Dermis blood vessel endothelial cell (primary cell): ENCODE data around the gene RBMS3. TPM values are rescaled to one million over a fixed set of nuclear protein-coding genes. Genes with fewer than 3 reads are reported as not detected.
"Not testable (repeated sequence)": the region's sequence is repeated elsewhere in the genome, so short reads cannot be mapped to it uniquely, and the experiment has no call there.

Experiments
- DNase-seq: peaks from one replicate; pipeline ENCODE4 v3.0.0; 2010
- total RNA-seq: library from RNA; depleted of rRNA; stranded (reverse); fragments of >200 nt; gene quantifications from 2 replicates; pipeline ENCODE4 v1.2.3, GENCODE V29; 2014

RBMS3 gene
- total RNA-seq, 1 donor from 2014 or later: 37.6 TPM

DNA sequence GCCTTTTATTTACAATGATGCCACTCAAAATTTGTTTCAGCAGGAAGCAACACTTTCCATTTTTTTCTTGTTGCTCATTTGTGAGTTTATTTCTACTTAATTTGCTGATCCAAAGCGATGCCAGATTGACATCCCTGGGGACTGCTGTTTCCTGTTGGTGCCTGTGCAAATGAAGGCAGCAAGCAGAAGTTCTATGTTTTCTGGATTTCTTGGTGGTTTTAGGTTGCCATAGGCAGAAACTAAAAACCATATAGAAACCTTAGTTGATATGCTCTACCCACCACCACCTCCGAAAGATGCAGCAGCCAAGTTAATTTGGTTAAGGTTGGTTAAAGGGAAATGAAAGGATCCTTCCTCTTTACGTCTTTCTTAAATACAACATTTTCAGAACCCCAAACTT lies 356.2 kb downstream of the RBMS3 start:
- no peak for DNase-seq

DNA sequence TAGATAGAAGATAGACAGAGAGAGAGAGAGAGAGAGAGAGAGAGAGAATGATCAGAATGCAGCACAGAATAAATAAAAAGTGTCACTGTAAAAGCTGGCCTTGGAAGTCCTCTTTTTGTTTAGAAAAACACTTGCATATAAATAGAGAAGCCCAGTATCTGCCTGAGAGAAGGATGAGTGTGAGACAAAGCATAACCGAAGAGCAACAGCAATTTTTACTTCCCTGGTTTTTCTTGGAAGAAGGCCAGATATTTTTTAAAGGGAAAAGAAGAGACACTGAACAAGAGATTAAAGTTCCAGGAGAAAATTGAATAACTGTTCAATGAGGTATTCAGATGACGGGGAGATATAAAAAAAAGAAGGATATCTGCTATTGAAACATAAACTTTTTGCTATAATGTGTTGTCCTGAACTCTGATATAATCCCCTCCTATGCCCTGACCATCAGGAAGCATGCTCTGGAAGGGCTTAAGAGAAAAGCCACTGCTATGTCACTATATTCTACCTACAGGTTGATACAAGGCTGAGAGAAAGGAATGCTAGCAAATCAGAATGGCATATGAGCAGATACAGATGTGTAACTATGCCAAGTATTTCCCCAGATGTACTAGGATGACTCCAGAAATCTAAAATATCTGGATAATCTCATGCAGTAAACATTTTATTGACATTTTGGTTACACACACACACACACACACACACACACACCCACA lies 358.9 kb downstream of the RBMS3 start:
- no peak for DNase-seq

DNA sequence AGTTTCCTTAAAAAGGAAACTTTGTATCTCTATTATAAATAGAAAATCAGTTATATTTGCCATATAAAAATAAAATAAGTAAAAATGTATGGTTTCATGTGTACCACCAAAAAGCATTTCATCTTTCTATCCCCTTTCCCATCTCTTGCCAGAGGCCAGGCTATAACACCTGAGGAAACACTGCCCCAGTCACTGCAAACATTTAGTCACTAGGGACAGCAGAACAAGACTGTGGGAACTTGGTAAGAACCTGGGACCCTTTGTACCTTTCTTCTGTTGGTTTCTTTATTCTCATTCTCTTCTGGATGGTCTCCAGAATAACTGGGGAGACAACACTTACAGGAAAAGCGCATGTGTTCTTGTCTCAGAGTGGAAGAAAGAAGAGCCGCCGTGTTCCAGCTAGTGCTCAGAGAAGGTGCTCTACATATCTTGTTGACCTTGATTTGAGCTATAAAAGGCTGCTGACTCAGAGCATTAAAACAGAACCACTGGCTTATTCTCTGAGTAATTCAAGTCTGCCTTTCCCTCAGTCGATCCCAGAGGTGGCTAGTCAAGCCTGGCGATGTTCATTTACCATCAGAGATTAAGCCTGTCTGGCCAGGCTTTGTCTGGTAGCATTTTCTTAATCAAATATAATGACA lies 361.6 kb downstream of the RBMS3 start:
- DNase-seq: peak; percentile 15

DNA sequence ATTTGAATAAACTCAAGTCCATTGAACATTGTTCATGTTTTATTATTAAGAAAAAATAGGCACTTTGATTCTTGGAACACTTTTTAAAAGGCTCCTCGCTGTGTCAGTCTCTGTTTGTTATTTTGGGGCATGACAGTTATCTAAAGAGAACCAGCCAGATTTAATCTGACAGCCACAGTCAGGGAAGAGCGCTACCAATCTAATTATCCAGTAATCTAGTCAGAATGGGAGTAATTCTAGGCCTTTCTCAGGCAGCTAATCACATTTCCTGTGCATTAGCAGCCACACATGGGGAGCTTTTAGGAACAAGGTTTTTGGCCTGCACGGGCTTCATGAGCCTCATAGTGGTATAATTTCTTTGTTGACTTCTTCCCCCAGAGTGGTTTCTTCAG lies 362.2 kb downstream of the RBMS3 start:
- DNase-seq: no peak

DNA sequence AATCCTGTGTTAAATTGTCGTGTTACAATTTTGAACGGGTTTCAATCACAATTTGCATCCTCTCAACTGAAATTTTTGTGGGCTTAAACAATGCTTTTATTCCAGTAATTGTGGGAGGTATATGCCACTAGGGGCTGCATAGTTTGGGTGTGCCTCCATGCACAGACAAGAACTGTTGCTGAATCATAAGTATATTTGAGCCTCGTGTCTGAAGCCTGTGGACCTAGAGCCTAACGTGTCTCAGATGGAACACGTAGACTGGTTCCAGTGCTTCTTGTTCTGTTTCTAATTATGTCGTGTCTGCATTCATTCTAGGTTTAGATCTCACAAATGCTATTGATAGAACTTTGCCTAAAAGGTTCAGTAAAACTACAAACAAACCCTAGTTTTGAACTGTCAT lies 363.4 kb downstream of the RBMS3 start:
- no peak for DNase-seq

DNA sequence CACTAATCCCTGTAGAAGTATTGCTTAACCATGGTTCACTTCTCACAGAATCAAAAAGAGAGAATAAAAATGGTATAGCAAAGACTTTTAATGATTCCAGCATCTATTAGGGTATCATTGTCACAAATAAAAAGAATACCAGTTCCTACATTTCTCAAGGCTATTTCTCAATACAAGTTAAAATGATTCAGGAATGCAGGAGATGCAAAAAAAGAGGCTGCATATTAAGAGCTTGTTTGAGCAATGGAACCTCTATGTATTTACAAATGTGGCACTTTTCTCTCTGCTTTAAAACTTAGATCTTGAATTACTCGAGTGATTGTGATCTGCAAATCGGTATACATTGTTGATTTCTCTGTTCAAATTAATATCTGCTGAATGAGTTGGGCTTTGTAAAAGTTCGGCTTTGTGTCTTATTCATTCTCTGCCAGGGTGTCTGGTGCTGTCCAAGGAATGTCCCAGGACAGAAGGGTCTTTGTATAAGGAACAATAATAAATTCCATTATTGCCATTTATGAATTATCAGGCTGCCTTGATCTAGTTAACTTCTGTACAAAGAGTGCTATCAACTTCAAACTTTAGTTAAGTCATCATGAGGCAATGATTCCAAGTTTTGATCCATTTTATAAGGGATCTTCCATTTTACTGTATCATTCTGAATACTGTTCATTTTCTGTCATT lies 364.2 kb downstream of the RBMS3 start:
- no peak for DNase-seq

DNA sequence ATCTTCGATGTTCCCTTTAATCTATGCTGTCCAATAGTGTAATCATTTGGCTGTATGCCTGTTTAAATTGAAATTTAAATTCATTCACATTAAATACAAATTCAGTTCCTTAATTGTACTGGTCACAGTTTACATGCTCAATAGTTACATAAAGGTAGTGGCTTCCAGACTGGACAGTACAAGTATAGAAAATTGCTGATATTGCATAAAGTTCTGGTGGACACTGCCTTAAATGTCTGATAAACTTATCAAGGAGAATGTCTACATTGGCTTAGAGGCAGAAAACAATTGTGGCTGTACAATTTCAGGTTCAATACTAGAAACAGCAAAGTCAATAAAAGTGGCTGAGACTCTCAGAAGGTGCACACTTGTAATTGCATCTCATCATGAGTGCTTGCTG lies 365.2 kb downstream of the RBMS3 start:
- no peak for DNase-seq

DNA sequence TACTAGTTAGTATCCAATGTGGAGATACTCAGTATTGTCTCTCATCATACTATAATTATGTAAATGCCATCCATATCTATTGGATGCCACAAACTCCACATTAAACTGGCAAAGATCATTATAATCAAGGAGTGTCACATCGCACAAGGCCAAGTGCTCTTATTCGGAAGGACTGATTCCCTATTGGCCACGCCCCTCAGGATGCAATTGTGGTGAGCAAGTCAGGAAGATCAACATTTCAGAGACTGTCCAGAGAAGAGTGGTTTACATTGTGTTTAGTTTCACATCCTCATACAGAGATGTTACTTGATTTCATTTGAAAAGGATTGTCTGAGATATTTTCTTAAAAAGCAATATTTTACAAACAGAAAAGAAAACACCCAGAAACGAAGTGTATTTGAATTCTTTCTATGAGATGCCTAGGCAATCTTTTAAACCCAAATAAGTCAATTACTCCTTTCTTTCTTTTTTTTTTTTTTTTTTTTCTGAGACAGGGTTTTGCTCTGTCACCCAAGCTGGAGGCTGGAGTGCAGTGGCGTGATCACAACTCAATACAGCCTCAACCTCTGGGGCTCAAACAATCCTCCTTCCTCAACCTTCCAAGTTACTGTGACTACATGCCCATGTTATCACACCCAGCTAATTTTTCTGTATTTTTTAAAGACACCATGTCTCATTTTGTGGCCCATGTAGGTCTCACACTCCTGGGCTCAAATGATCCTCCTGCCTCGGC lies 369.1 kb downstream of the RBMS3 start:
- peak; percentile 65 for DNase-seq

DNA sequence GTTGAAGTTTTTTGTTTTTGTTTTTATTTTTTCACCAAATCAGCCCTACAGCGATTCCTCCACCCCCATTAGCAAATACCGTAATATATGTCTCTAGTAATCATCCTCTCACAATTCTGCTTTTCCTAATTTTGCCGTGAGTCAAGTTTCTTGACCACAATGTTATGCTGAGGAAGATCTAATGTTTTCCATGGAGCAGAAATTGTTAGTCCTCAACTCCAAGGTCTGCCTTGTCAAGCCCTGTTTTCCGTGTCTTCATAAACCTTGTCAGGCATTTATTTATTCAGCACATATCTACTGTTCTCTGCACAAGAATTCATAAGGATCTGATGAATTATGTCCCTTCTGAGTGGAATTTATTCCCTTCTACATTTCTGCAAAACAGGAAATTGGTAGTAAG lies 372.8 kb downstream of the RBMS3 start:
- DNase-seq: no peak

DNA sequence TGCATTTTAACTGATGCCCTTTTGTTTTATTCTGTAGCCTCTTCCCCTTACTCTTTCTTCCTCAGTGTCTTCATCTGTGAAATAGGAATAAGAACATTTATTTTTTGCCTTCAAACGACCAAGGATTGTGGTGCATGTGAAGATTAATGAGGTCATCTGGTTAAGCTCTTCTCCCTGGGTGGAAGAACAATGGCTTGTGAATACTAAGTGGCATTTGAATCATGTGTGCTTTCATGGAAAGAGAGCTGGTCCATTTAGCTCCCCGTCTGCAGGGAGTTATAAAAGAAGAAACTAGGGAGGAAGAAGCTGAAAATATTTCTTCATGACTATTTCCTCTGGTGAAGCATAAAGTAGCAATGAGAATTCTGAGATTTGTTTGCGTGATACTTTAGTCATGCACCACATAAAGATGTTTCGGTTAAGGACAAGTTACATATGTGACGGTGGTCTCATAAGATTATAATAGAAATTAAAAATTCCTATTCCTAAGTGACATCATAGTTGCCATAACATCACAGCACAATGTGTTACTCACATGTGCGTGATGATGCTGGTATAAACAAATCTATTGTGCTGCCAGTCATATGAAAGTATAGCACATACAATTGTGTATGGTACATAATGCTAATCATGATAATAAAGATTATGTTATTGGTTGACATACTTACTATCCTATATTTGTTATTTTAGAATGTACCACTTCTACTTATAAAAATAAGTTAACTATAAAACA lies 374.3 kb downstream of the RBMS3 start:
- DNase-seq: peak; percentile 11

DNA sequence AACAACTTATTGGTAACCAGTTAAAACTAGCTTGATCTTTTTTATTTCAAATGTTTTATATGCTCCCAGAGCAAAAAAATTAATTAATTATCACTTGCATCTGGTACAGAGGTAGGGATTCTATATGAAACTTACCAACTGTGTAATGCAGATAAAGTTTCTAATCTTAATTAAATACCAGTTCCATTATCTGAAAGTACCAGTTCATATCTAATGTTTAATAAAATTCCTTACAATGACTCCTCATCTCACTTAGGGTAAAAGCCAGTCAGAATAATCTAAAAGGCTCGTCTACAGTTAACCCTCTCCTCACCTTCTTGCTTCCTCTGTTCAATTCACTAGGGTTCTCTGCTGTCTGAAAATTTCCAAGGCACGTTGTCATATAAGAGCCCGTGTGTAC lies 384.8 kb downstream of the RBMS3 start:
- no peak for DNase-seq

DNA sequence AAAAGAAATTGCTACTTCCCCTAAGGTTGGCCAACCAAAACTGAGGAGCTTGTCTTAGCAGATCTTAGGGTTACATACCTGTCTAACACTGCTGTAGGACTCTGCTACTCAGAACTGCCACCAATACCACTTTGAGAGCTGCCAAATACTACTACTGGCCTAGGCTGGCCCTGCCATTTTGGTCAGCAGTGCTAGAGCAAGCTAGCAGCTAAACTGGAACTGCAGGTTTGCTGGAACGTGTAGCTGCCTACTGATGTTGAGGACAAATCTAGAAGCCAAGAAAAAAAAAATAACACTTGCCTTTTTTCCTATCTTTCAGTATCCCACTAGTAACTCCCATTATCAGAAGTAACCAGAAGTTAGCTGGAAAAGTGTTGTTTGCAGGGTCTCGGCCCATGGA lies 387.4 kb downstream of the RBMS3 start:
- DNase-seq: no peak

DNA sequence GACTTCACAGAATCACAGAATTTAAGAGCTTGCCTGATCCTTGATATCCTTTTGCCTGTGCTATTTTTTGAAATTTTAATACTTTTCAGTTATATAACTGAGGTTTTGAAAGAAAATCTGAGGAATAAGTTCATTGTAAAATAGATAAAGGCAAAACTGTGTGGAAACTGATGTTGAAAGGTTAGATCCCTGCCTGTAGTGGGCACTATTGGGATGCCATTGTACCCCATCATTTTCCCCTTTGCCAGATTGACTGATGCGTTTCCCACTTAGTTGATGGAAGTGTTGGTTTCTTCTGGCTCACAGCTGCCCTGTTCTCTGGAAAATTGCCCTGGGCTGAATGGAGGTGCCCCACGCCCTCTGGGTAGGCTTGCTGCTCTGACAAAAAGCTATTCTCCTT lies 387.9 kb downstream of the RBMS3 start:
- DNase-seq: no peak

DNA sequence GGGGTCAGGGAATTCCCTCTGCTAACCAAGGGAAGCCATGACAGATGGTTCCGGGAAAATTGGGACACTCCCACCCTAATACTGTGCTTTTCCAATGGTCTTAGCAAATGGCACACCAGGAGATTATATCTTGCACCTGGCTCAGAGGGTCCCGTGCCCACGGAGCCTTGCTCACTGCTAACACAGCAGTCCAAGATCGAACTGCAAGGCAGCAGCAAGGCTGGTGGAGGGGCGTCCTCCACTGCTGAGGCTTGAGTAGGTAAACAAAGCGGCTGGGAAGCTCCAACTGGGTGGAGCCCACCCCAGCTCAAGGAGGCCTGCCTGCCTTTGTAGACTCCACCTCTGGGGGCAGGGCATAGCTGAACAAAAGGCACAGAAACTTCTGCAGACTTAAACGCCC lies 389.6 kb downstream of the RBMS3 start:
- DNase-seq: not testable (repeated sequence)

DNA sequence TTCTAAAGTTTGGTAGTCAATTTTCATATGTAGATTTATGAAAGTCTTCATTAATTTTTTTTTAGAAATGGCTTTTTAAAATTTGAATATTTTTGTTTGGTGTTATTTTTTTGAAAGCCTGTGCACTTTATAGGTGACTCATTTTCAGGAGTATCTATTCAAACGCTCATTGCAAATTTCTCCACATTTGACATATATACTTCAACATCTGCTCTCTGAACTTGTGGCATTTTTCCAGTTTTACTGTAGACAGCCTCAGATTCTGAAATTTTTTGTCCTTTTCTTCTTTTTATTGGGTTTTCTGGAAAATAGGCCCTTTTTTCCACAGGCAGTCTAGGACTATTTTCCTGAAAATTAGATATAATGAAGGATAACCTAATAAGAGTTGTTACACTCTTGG lies 396.6 kb downstream of the RBMS3 start:
- DNase-seq: no peak

DNA sequence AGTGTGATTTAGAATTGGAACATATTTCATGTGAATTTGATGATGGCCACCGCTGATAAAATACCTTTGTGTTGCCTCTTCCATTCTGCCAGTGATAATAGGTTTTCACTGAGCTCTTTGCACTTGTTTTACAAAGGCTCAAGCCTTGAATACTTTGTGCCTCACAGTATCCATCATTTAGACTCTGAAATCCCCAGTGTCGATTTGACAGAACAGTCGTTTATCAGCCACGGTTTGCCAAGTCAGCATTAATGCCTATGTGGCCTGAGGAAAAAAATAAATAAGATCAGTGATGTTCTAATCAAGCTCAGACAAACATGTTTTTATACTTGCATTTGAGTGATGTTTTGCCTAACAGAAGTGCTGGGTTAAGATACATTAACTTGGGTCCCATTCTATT lies 399.1 kb downstream of the RBMS3 start:
- DNase-seq: no peak

DNA sequence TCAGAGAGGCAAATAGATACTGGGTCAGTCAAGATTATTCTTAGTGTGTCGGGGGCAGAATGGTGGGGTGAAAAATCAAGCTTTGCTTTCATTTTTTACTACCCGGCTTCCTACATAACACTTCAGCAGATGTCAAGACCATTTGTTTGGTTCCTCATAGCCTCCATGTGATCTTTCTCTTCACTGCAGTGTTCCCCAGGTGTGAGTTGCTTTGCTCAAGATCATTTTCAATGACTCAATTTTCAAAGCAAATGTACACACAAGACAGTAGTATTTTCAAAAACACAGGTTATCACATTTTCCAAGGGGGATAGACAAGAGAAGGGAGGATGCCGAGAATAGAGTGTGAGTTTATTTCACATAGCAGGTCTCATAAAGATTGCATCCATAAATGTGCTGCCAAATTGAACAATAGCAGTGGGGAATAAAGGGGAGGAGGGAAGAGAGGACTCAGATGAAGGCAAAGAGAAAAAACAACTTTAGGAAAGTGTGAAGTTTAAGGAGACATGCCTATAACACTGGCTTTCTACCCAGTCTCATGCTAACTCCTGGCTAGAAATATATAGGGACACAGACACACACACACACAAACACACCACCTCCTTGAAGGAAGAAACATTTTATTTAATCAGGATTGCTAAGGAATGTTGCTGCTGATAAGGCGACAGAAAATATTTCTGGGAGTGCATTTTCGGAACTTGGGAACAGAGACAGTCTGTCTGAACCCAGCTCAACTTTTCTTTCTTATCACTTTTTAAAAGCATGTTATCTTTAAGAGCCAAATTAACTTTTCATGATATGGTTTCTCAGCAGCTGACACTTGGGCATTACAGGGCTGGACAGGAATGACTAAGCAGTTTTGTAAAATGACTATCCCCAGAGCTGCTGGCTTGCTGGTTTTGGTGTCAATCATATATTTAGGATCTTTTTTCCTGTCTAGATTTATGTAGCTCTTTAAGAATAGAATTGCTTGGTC lies 402.4 kb downstream of the RBMS3 start:
- peak; percentile 78 for DNase-seq

DNA sequence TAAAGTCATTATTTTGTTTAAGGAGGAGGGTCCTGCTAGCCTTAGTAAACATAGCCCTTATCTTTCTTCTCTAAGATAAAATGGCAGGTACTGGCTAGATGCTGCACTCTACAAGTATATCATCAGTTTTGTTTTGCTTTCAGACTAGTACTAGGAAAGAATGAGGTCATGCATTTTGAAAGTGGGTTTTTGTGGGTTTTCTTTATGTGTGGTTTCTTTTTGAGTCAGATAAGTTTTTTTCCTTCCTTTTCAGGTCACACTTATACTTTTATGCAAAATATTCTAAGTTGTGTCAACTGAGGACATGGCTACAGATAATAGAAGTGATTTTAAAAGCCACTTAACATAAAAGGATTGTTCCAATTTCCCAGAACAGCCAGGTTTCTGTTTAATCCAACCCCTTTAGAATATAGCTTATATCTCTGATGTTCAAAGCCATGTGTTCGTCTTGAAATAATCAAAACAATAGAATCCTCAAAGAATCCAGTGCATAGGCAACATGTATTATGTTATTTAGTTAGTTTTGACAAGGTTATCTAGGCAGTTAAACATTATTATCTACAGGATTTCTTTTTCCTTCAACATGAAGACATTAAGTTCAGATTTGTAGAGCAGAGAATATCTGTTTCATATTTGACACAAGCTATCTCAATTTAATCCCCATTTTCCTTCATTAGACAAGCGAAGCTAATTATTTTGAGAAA lies 406.2 kb downstream of the RBMS3 start:
- peak; percentile 35 for DNase-seq

DNA sequence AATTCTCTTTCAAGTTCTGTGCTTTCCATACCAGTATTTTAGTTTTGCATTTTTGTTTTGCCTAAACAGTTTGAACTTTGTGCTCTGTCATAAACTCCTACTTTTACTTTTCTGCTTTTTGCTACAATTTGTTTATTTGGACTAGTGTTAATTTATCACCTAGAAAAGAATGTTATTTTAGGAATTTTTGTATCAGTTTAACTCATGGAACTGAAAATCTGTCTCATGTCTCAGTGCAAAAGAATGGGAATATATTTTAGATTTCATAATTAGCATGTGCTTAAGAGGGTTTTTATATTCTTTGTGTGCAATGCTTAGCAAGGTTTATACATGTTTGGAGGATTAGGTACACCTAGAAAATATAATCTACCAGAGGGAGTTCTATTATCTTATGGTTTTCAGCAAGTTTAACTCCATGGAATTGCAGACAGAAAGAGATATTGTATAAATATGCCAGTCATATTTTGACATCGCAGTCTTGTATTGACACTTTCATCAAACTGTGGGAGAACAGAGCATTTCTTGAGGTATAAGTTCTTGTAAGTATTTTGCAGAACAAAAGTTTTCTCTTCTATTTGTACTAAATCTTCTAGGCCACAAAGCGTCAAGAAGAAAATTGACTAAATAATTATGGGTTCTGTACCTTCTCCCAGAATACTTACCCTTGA lies 409.9 kb downstream of the RBMS3 start:
- DNase-seq: no peak

DNA sequence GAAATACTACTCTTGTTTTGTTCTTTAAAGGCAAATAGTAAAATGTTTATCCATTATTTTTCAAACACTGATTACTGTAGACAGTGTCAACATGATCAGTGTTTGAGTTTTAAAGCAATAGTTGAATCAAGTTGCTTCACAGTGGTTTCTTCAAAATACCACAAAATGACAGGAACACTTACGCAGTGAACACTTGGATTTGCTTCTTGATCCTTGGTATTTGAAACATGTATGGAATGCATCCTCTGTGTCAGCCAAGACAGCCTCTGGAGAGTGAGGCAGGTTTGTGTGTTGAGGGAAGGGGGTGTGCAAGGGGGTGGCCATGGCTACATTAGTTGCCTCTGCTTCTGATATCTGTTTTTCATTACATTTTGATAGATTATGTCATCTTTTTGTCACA lies 413.0 kb downstream of the RBMS3 start:
- peak; percentile 91 for DNase-seq
